Mammary epithelial cell (primary cell): ENCODE measurements around the gene NBEA.

Source experiments
- EZH2 ChIP-seq: IDR thresholded peaks from 2 replicates; pipeline ENCODE4 v1.6.1; 2012; ENCODE audit warnings: low read length, inconsistent platforms, borderline replicate concordance
- TF ChIP-seq, protein P1 (sequence below), 2 donors: IDR thresholded peaks in 1 of 2; conservative IDR thresholded peaks in 1 of 2; 2 replicates each; pipeline ENCODE4 v1.5.1; 2011 to 2012; ENCODE audit warnings: inconsistent platforms in 2 of 2, low read length in 2 of 2, mild to moderate bottlenecking in 2 of 2, control low read depth in 1 of 2, low read depth in 1 of 2; ENCODE audit not compliant: insufficient read depth in 1 of 2; ENCODE audit errors: extremely low read depth in 1 of 2

DNA sequence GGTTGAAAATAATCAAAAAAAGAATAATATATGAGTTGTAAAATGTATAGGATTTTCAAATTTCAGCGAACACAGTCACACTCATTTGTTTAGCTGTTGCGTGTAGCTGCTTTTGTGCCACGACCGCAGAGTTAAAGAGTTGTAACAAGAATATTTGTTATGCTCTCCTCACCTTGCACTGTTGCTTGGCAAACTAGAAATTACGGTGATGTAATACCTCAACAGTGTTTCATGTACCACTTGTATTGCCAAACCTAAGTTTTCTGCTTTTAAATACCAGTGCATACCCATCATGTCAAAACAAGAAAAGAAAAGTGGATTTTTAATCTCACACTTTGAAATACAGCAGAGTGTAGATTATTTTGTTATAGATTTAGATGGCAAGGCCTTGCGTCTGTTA, 201.1 kb downstream of the NBEA start:
- TF ChIP-seq, protein P1, sequence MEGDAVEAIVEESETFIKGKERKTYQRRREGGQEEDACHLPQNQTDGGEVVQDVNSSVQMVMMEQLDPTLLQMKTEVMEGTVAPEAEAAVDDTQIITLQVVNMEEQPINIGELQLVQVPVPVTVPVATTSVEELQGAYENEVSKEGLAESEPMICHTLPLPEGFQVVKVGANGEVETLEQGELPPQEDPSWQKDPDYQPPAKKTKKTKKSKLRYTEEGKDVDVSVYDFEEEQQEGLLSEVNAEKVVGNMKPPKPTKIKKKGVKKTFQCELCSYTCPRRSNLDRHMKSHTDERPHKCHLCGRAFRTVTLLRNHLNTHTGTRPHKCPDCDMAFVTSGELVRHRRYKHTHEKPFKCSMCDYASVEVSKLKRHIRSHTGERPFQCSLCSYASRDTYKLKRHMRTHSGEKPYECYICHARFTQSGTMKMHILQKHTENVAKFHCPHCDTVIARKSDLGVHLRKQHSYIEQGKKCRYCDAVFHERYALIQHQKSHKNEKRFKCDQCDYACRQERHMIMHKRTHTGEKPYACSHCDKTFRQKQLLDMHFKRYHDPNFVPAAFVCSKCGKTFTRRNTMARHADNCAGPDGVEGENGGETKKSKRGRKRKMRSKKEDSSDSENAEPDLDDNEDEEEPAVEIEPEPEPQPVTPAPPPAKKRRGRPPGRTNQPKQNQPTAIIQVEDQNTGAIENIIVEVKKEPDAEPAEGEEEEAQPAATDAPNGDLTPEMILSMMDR (conservative IDR thresholded peaks at IDR 0.05 in 1 of 2, IDR thresholded peaks at IDR 0.05 in 1 of 2; ENCODE audit: extremely low read depth in 1 of 2, insufficient read depth in 1 of 2, low read depth in 1 of 2, low read length in 2 of 2) = no peak
- no peak for TF ChIP-seq EZH2
